Measurements from ENCODE around the gene TMEM144.

The TMEM144 gene

DNA sequence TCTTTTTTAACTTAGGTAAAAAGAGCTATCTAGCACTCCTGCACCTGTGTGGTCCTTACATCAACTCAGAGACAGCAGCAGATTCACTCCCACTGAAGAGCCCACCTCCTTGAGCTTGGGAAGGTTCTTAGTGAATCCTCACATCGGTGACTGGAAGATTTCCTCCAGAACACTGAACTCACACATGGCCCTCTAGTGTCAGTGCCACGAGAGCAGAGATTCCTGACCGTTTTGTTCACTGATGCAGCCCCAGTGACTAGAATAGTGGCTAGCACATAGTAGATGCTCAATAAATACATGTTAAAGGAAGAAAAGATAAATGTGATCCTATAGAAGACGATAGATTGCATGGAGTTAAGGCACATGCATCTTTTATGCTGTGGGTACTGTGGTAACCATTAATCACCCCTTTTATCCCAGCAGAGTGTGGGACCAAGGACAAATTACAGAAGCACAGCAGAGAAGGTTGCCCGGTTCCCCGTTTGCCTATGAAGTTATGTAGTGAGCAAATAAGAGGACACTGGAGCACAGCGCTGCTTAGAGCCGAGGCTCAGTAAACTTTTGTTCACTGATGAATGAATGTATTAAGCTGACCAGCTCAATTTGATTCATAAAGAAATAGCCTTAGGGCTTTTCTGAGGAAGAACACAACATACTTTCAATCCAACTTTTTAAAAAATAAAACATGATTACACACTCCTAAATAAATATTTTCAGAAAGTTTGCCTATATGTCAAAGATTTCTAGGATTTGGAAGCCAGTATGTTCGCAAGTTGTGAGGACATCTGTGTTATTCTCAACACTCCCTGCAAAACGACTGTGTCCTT is 46.1 kb upstream of the TMEM144 start:
- Histone ChIP-seq H3K4me3 (ENCODE audit: low read length, poor library complexity, severe bottlenecking) (no peak overlapping the region), H3K27me3 (ENCODE audit: insufficient read depth, low read length, poor library complexity, severe bottlenecking) (peaks cover 50% of the 10 kb centered on the region), H3K79me2 (ENCODE audit: insufficient read depth, low read length) (no peaks in the 10 kb centered on the region), H4K20me1 (ENCODE audit: insufficient read depth, low read length, poor library complexity, severe bottlenecking) (no peaks in the 10 kb centered on the region), H3K36me3 (ENCODE audit: insufficient read depth, low read length) (no peaks in the 10 kb centered on the region), H3K4me2 (ENCODE audit: low read depth, low read length, poor library complexity, severe bottlenecking) (no peak overlapping the region), H3F3A (ENCODE audit: low read depth) (no peaks in the 10 kb centered on the region), H3K9ac (ENCODE audit: low read depth, low read length, poor library complexity, severe bottlenecking) (no peak overlapping the region), H3K9me3 (ENCODE audit: insufficient read depth, low read depth, low read length) (no peaks in the 10 kb centered on the region), H3K4me1 (ENCODE audit: insufficient read depth, low read length, poor library complexity, severe bottlenecking) (no peaks in the 10 kb centered on the region), H2AFZ (ENCODE audit: low read length) (no peak overlapping the region), H3K9me2 (replicated peaks; ENCODE audit: low read depth, low read length) (no peaks in the 10 kb centered on the region)
- no peak for TF ChIP-seq EZH2phosphoT487 (IDR thresholded peaks at IDR 0.05; ENCODE audit: borderline replicate concordance)
- TF ChIP-seq CTCF (conservative IDR thresholded peaks at IDR 0.05; ENCODE audit: low read length), result no peak

DNA sequence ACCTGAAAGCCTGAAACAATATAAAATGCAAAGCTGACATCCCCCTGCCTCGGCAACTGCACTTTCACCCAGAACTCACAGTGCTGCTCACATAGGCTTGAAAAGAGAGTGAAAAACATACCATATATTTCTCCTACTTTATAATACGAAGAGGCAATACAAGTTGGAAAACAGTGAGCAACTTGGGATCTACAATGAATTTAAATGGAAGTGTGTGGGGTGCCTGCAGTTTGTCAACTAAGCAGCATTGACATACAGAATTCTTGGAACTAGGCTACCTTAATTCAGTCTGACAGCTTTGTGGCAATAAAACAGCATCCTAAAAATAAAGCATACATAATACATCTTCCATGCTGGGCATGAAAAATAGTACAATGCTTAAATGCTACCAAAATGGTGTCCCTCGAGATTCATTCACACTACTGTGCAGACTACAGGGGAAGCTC is 45.5 kb upstream of the TMEM144 start:
- H3K4me3 ChIP-seq (ENCODE audit: low read length, poor library complexity, severe bottlenecking), result no peak overlapping the region
- no peak overlapping the region for H3K4me2 ChIP-seq (ENCODE audit: low read depth, low read length, poor library complexity, severe bottlenecking)
- H3K9me3 ChIP-seq (ENCODE audit: insufficient read depth, low read depth, low read length), result no peaks in the 10 kb centered on the region
- H3K36me3 ChIP-seq (ENCODE audit: insufficient read depth, low read length), result no peaks in the 10 kb centered on the region
- H3K9ac ChIP-seq (ENCODE audit: low read depth, low read length, poor library complexity, severe bottlenecking), result no peak overlapping the region
- no peaks in the 10 kb centered on the region for H3K4me1 ChIP-seq (ENCODE audit: insufficient read depth, low read length, poor library complexity, severe bottlenecking)
- H3K9me2 ChIP-seq (replicated peaks; ENCODE audit: low read depth, low read length), result no peaks in the 10 kb centered on the region
- H3K79me2 ChIP-seq (ENCODE audit: insufficient read depth, low read length), result no peaks in the 10 kb centered on the region
- H3F3A ChIP-seq (ENCODE audit: low read depth), result no peaks in the 10 kb centered on the region
- H4K20me1 ChIP-seq (ENCODE audit: insufficient read depth, low read length, poor library complexity, severe bottlenecking), result no peaks in the 10 kb centered on the region
- TF ChIP-seq EZH2phosphoT487 (IDR thresholded peaks at IDR 0.05; ENCODE audit: borderline replicate concordance) (no peak), CTCF (conservative IDR thresholded peaks at IDR 0.05; ENCODE audit: low read length) (no peak)
- peaks cover 44% of the 10 kb centered on the region for H3K27me3 ChIP-seq (ENCODE audit: insufficient read depth, low read length, poor library complexity, severe bottlenecking)
- H2AFZ ChIP-seq (ENCODE audit: low read length), result no peak overlapping the region

DNA sequence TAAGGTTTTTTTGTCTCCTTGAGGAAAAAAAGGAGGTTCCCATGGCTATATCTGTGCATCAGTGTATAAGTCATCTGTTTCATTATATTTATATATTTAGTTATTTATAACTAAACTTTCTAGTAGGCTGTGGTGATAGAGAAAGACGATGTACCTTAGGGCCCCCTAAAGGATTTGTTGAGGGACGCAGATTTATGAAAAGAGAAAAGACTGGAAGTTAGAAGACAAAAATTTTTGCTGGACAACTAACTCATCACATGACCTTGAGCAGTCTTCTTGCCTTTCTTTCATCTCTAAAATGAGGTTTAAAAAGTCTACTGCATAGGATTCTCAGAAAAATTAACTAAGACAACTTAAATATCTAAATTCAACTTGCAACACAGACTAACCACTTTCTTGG is 43.6 kb upstream of the TMEM144 start:
- Histone ChIP-seq H3K4me1 (ENCODE audit: insufficient read depth, low read length, poor library complexity, severe bottlenecking) (no peaks in the 10 kb centered on the region), H3K4me3 (ENCODE audit: low read length, poor library complexity, severe bottlenecking) (no peak overlapping the region)
- no peak for TF ChIP-seq EZH2phosphoT487 (IDR thresholded peaks at IDR 0.05; ENCODE audit: borderline replicate concordance)
- no peak for TF ChIP-seq CTCF (conservative IDR thresholded peaks at IDR 0.05; ENCODE audit: low read length)

More for the DNA sequence above, 43.6 kb upstream of the TMEM144 start:
- no peaks in the 10 kb centered on the region for H3F3A ChIP-seq (ENCODE audit: low read depth)
- no peak overlapping the region for H3K9ac ChIP-seq (ENCODE audit: low read depth, low read length, poor library complexity, severe bottlenecking)
- peaks cover 29% of the 10 kb centered on the region for H3K27me3 ChIP-seq (ENCODE audit: insufficient read depth, low read length, poor library complexity, severe bottlenecking)
- no peaks in the 10 kb centered on the region for H3K36me3 ChIP-seq (ENCODE audit: insufficient read depth, low read length)
- H3K9me2 ChIP-seq (replicated peaks; ENCODE audit: low read depth, low read length), result no peaks in the 10 kb centered on the region
- no peaks in the 10 kb centered on the region for H3K79me2 ChIP-seq (ENCODE audit: insufficient read depth, low read length)
- no peak overlapping the region for H2AFZ ChIP-seq (ENCODE audit: low read length)
- no peak overlapping the region for H3K4me2 ChIP-seq (ENCODE audit: low read depth, low read length, poor library complexity, severe bottlenecking)
- H4K20me1 ChIP-seq (ENCODE audit: insufficient read depth, low read length, poor library complexity, severe bottlenecking), result no peaks in the 10 kb centered on the region
- H3K9me3 ChIP-seq (ENCODE audit: insufficient read depth, low read depth, low read length), result no peaks in the 10 kb centered on the region

All from Loucy (cell line).